T-helper 2 cell (primary cell): ENCODE measurements around the gene IER5L.
"Not testable (repeated sequence)": the region's sequence is repeated elsewhere in the genome, so short reads cannot be mapped to it uniquely, and the experiment has no call there.

Experiments
- DNase-seq, 5 experiments: peaks; one replicate each; pipeline versions ENCODE4 v3.0.0 to v3.0.0-alpha.2; 2012 to 2022

Gene IER5L

GRCh38 chr9:129178568-129179382 is 714 bp upstream of the IER5L start:
- no peak for DNase-seq

GRCh38 chr9:129177443-129177790 is 644 bp downstream of the IER5L start:
- peak in 1 of 5 experiments; percentile 17 for DNase-seq

- peak in 2 of 5 experiments; percentile 1 to 24 for DNase-seq
Observed at GRCh38 chr9:129176701-129177442, 1.2 kb downstream of the IER5L start.

GRCh38 chr9:129175825-129176633 is 2.0 kb downstream of the IER5L start:
- peak in 3 of 5 experiments; percentile 18 to 55 (median 52) for DNase-seq

- DNase-seq, result no peak
Observed at GRCh38 chr9:129175515-129175824, 2.6 kb downstream of the IER5L start.

- DNase-seq, result peak in 2 of 5 experiments; percentile 27 to 55
Observed at GRCh38 chr9:129174724-129175514, 3.1 kb downstream of the IER5L start.

- DNase-seq, result peak; percentile 55 to 68 (median 67)
Observed at GRCh38 chr9:129174102-129174723, 3.8 kb downstream of the IER5L start.

- DNase-seq, result no peak
Observed at GRCh38 chr9:129173296-129174101, 4.6 kb downstream of the IER5L start.

GRCh38 chr9:129172816-129173215 is 5.2 kb downstream of the IER5L start:
- no peak for DNase-seq

GRCh38 chr9:129171993-129172751 is 5.9 kb downstream of the IER5L start:
- no peak for DNase-seq

GRCh38 chr9:129170229-129170628 is 7.8 kb downstream of the IER5L start:
- DNase-seq, result no peak

- DNase-seq, result no peak
Observed at GRCh38 chr9:129166623-129167557, 11.2 kb downstream of the IER5L start.

GRCh38 chr9:129165198-129165597 is 12.9 kb downstream of the IER5L start:
- DNase-seq, result no peak

- no peak for DNase-seq
Observed at GRCh38 chr9:129164246-129164930, 13.7 kb downstream of the IER5L start.

- DNase-seq, result no peak
Observed at GRCh38 chr9:129163753-129164152, 14.3 kb downstream of the IER5L start.

- not testable (repeated sequence) for DNase-seq
Observed at GRCh38 chr9:129163198-129163670, 14.8 kb downstream of the IER5L start.

- DNase-seq, result no peak
Observed at GRCh38 chr9:129162497-129163197, 15.4 kb downstream of the IER5L start.

GRCh38 chr9:129161534-129161837 is 16.6 kb downstream of the IER5L start:
- DNase-seq, result no peak
